Endothelial cell (in vitro differentiated cells): Measurements from ENCODE around the gene RNU1-3. TPM values are rescaled to one million over a fixed set of nuclear protein-coding genes. Genes with fewer than 3 reads are reported as not detected.
"Not testable (repeated sequence)": the region's sequence is repeated elsewhere in the genome, so short reads cannot be mapped to it uniquely, and the experiment has no call there.

Experiments used
- DNase-seq: peaks from one replicate; pipeline ENCODE4 v3.0.0; 2021; ENCODE audit warnings: low spot score
- H3K27ac Mint-ChIP-seq: one replicate; pipeline ENCODE4 v1.8.0; 2021; ENCODE audit warnings: mixed read lengths, inconsistent platforms; ENCODE audit not compliant: unreplicated experiment
- H3K27me3 Mint-ChIP-seq: one replicate; pipeline ENCODE4 v1.8.0; 2021; ENCODE audit warnings: mild to moderate bottlenecking, moderate library complexity, mixed read lengths, inconsistent platforms; ENCODE audit not compliant: unreplicated experiment
- H3K36me3 Mint-ChIP-seq: one replicate; pipeline ENCODE4 v1.8.0; 2021; ENCODE audit warnings: mild to moderate bottlenecking, low read depth, mixed read lengths, inconsistent platforms; ENCODE audit not compliant: unreplicated experiment
- H3K4me1 Mint-ChIP-seq: one replicate; pipeline ENCODE4 v1.8.0; 2021; ENCODE audit warnings: mild to moderate bottlenecking, mixed read lengths, inconsistent platforms; ENCODE audit not compliant: unreplicated experiment
- H3K4me3 Mint-ChIP-seq: one replicate; pipeline ENCODE4 v1.8.0; 2021; ENCODE audit warnings: mild to moderate bottlenecking, mixed read lengths, inconsistent platforms; ENCODE audit not compliant: unreplicated experiment
- H3K9me3 Mint-ChIP-seq: one replicate; pipeline ENCODE4 v1.8.0; 2021; ENCODE audit warnings: mixed read lengths, inconsistent platforms; ENCODE audit not compliant: unreplicated experiment
- total RNA-seq: library from RNA; stranded (reverse); fragmentation: NEBNext Ultra II Directional; extraction: Animal tissue kit (Norgen Biotek cat#: 25700); gene quantifications from one replicate; pipeline ENCODE4 v1.2.1, GENCODE V29; 2021; ENCODE audit not compliant: unreplicated experiment
- TF ChIP-seq, protein P1 (sequence below): fragments of 200-600 bp; sonication (generic); IDR thresholded peaks from one replicate; pipeline ENCODE4 v1.5.0; 2021; ENCODE audit warnings: antibody characterized with exemption; ENCODE audit not compliant: unreplicated experiment

The RNU1-3 gene
- total RNA-seq, 1 donor from 2014 or later = 3,428 TPM

DNA sequence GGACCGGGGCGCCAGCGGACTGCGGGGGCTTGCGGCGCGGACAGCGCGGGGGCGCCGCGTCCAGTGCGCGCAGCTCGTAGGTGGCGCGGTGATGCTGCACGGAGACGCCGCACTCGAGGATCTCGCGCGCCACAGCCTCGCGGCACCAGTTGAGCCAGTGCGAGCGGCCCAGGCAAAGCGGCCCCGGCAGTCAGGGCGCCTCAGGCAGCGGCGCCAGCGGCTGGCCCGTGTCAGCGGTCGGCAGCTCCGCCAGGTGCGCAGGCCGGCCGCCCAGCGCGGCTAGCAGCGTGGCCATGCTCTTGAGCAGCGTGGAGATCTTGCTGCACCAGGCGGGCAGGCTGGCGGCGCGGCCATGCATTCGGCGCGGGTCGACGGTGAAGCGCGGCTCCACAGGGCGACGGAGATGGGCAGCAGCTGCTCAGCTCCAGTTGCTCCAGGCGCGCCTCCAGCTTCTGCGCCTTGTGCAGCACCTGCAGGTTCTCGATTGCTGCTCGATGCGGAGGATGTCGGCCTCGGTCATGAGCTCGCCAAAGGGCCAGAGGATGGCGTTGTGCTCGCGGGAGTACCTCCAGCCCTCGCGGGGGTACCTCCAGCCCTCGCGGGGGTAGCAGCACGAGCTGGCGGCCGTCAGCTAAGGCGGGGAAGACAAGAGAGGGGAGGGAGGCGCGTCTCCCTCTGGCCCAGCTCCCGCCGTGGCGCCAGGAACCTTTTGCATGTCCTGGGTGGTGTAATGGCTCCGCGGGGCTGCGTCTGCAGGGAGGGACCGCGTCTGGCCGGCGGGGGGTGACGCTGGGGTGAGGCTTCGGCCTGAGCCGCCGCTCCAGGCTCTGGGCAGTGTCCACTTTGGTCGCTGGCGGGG, 26.9 kb upstream of the RNU1-3 start:
- not testable (repeated sequence) for H3K4me3 Mint-ChIP-seq, H3K9me3 Mint-ChIP-seq, H3K4me1 Mint-ChIP-seq, H3K27me3 Mint-ChIP-seq, H3K27ac Mint-ChIP-seq, H3K36me3 Mint-ChIP-seq
- peak; percentile 13 for DNase-seq

DNA sequence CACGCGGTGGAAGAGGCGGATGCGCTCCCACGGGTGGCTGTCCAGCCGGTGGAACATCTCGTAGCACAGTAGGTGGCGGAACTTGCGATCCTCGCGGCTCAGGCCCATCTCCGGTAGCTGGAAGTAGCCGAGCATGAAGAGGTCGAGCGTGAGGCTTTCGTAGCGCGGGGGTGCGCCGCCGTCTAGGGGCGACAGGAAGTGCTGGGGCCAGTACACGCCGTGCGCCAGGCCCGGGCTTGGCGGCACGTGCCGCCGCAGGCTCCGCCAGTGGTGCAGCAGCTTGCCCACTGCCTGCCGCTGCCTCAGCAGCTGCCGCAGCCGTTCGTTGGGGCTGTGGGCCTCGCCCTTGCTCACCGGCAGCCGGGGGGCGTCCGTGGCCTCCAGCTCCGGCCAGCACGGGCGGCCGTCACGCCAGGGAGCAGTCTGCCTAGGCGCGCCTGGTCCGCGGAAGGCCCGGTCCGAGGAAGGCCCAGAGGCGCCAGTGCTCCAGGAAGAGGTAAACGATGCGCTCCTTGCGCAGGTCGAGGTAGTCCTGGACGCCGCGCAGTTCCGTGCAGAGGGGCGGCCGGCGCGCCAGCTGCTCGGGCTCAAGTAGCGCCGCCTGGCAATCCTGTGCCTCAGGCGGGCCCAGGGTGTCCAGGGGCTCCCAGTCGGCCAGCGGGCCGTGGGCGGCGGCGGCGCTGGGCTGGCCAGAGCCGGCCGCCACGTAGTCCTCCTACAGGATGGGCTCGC, 26.1 kb upstream of the RNU1-3 start:
- H3K4me1 Mint-ChIP-seq, H3K4me3 Mint-ChIP-seq, H3K27me3 Mint-ChIP-seq, H3K9me3 Mint-ChIP-seq, H3K27ac Mint-ChIP-seq, H3K36me3 Mint-ChIP-seq: not testable (repeated sequence)
- DNase-seq = peak; percentile 17

DNA sequence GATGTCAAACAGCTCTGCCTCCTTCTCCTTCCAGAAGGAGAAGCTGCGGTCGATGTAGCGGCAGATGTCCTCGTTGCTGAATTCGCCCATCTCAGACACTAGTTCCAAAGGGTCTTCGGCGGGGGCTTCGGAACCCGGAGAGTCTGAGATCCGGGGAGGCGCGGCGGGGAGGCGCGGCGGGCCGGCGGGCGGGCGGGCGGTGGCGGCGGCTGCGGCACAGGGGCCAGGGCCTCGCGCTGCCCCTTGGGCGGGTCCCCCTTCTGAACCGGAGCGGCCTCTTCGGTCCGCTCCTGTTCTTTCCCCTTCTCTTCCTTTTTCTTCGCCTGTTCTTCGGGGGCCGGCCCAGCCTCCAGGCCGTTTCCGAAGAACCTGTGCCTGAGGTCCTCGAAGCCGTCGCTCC, 25.5 kb upstream of the RNU1-3 start:
- not testable (repeated sequence) for H3K27ac Mint-ChIP-seq, H3K36me3 Mint-ChIP-seq, H3K9me3 Mint-ChIP-seq, H3K27me3 Mint-ChIP-seq, DNase-seq, H3K4me3 Mint-ChIP-seq, H3K4me1 Mint-ChIP-seq

DNA sequence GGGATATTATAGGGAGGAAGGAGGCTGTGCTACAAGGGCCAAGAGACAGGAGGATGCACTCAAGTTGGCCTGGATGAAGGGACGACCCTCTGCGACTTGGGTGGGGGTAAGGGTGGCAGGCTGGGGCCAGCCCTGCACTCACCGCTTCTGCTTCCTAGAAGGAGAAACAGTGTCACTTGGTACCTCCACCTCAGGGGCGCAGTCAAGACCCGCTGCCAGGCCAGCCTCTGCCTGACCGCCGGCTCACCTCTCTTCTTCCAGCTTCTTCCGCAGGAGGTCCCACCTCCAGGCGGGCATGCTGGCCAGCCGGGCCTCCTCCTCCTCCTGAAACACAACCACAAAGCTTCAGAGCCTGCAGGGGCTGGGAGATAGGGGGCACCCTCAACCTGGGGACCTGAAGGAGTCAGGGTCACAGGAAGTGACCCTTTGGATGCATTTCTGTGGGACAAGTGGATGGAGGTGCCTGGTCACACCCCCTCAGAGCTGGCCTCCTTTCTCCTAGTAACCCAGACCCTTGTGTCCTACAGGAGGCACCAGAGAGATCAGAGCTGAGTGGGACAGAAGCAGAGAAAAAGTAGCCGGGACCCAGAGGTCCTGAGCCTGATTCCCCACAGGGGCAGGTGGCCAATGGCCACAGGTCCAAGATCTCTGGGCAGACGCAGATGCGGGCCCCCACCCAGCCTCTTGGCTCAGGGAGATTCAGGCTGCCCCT, 24.4 kb upstream of the RNU1-3 start:
- not testable (repeated sequence) for H3K36me3 Mint-ChIP-seq, H3K9me3 Mint-ChIP-seq, H3K27me3 Mint-ChIP-seq, H3K4me1 Mint-ChIP-seq, H3K27ac Mint-ChIP-seq, H3K4me3 Mint-ChIP-seq, DNase-seq

DNA sequence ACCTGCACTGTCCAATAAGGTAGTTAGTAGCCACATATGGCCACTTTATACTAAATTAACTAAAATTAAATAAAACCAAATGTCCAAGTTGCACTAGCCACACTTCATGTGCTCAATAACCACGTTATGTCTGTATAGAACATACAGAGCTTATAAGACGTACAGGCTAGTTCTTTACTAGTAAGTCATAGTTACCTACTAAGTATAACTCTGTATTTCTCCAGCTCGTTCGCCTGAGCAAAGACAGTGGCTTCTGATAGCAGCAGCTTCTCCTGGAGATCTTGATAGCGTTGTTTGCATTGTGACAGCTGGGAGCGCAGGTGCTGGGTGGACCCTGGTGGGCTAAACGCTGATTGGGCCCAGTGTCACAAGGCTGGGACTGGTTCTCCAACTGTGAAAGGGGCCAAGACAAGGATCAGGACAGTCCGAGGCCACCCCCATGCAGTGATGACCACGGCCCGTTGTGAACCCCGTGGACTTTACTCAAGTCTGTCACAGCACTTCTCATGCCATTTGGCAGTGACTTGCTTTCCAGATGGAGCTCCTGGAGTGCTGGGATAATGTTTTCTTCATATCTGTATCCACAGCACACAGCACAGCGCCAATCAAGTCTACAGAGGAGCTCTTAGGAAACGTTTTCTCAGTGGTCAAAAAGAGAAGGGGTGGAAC, 20.5 kb upstream of the RNU1-3 start:
- not testable (repeated sequence) for H3K27me3 Mint-ChIP-seq, H3K4me3 Mint-ChIP-seq, H3K4me1 Mint-ChIP-seq, H3K9me3 Mint-ChIP-seq, H3K36me3 Mint-ChIP-seq, DNase-seq, H3K27ac Mint-ChIP-seq

DNA sequence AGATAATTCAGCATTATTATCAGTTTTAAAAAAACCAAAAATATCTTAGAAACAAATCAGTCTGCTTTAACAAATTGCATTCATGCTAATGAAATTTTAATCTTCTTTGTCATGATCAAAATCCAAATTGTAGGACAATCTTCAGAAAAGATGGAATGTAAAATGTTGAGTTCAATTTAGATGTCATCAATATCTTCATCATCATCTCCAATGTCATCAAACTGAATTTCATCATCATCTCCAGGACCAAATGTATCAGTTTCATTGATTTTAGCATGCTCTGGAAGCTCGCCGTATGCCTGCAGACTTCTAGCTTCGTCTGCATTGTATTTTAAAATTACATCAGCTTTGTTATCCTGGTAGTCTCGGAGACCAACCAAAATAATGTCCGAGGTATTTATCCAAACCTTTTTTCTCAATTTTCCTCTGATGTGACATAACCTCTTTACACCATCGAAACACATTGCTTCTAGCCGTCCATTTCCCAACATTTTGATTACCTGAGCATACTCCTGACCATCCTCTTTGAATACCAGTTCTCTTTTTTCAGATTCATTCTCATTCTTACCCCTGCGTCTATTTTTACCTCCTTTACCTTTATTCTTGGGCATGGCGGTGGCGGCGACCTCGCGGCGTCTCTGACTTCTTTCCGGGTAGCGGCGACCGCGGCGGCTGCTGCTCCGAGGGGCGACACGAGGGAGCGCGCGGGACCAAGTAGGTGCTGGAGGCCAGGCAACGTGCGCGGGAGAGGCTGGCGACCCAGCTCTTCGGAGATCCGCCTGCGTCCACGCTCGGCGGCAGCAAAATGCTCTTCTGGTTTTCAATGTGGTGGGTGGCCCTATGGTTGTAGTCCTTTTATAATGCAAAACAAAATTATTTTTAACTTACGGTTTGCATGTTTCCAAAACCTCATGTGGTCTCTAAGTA, 19.0 kb upstream of the RNU1-3 start:
- not testable (repeated sequence) for H3K36me3 Mint-ChIP-seq, H3K4me3 Mint-ChIP-seq, H3K4me1 Mint-ChIP-seq, H3K27ac Mint-ChIP-seq, H3K27me3 Mint-ChIP-seq, H3K9me3 Mint-ChIP-seq
- DNase-seq = peak; percentile 5

DNA sequence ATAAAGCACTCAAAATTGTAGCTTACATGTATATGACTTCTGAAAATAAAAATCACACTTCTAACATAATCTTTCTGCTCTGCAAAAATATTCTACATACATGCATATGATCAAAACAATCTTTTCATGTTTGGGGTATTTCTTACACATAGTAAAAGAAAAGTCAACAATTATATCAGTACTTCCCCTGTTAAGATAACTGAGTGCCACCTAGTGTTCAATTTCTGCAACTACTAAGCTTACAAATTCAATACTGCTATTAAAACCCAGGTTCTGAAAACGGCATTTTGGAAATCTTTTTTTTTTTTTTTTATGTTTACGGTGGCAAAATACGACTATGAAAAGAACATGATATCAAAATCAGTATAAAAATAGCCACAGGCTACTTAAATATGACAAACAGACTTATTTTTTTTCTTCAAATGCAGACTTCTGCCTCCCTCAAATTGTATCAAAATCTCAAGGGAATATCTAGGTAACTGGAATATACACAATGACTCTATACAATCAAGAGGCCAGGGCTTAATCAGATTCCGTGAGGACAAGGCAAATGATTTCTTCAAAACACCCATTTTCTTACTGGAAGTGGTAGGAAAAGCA, 18.1 kb upstream of the RNU1-3 start:
- not testable (repeated sequence) for H3K9me3 Mint-ChIP-seq, H3K27me3 Mint-ChIP-seq, H3K27ac Mint-ChIP-seq, DNase-seq, H3K4me3 Mint-ChIP-seq, H3K36me3 Mint-ChIP-seq, H3K4me1 Mint-ChIP-seq
- TF ChIP-seq, protein P1, sequence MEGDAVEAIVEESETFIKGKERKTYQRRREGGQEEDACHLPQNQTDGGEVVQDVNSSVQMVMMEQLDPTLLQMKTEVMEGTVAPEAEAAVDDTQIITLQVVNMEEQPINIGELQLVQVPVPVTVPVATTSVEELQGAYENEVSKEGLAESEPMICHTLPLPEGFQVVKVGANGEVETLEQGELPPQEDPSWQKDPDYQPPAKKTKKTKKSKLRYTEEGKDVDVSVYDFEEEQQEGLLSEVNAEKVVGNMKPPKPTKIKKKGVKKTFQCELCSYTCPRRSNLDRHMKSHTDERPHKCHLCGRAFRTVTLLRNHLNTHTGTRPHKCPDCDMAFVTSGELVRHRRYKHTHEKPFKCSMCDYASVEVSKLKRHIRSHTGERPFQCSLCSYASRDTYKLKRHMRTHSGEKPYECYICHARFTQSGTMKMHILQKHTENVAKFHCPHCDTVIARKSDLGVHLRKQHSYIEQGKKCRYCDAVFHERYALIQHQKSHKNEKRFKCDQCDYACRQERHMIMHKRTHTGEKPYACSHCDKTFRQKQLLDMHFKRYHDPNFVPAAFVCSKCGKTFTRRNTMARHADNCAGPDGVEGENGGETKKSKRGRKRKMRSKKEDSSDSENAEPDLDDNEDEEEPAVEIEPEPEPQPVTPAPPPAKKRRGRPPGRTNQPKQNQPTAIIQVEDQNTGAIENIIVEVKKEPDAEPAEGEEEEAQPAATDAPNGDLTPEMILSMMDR = peak; percentile 67

DNA sequence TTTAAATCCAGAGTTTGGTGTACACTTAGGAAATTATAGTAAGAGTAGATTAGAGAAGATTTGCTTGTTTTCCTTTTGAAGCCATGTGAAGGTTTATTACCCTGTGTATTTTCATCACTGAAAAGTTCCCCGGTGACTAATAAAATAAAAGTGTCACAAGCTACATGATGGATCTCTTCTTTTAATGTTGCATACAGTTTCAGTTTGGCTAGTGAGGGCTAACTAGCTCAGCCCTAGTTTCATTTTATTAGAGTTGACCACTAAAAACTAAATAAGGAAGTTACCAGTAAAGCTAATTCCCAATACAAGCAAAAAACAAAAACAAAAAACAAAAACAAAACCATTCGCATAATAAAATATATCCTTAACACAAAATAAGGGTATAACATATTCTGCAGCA, 17.4 kb upstream of the RNU1-3 start:
- not testable (repeated sequence) for DNase-seq, H3K4me3 Mint-ChIP-seq, H3K36me3 Mint-ChIP-seq, H3K4me1 Mint-ChIP-seq, H3K27me3 Mint-ChIP-seq, H3K27ac Mint-ChIP-seq, H3K9me3 Mint-ChIP-seq

DNA sequence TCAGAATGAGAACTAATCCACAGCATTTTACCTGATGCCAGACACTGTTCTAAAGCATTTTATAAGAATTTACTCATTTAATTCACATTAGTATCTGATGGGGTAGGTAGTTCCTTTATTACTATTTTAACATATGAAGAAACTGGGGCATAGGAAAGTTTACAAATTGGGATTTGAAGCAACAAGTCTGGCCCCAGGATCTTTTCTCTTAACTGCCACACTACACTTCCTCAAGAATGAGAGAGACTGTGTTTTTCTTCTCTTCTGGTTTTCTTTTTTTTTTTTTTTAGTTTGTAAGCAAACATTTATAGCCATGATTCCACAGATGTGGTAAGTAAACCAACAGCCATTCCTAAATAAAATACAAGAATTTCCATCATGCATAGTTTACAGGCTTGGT, 16.1 kb upstream of the RNU1-3 start:
- H3K27ac Mint-ChIP-seq, H3K9me3 Mint-ChIP-seq, H3K36me3 Mint-ChIP-seq, H3K4me1 Mint-ChIP-seq, H3K4me3 Mint-ChIP-seq, DNase-seq, H3K27me3 Mint-ChIP-seq: not testable (repeated sequence)
